Endothelial cell (in vitro differentiated cells): Measurements from ENCODE around the gene OR5K1. TPM values are rescaled to one million over a fixed set of nuclear protein-coding genes. Genes with fewer than 3 reads are reported as not detected.
A peak's percentile ranks its signal among the peaks of the same experiment; 100 is the strongest.

Experiments
- DNase-seq: peaks from one replicate; pipeline ENCODE4 v3.0.0; 2021; ENCODE audit warnings: low spot score
- H3K27ac Mint-ChIP-seq: one replicate; pipeline ENCODE4 v1.8.0; 2021; ENCODE audit warnings: mixed read lengths, inconsistent platforms; ENCODE audit not compliant: unreplicated experiment
- H3K27me3 Mint-ChIP-seq: one replicate; pipeline ENCODE4 v1.8.0; 2021; ENCODE audit warnings: mild to moderate bottlenecking, moderate library complexity, mixed read lengths, inconsistent platforms; ENCODE audit not compliant: unreplicated experiment
- H3K36me3 Mint-ChIP-seq: one replicate; pipeline ENCODE4 v1.8.0; 2021; ENCODE audit warnings: mild to moderate bottlenecking, low read depth, mixed read lengths, inconsistent platforms; ENCODE audit not compliant: unreplicated experiment
- H3K4me1 Mint-ChIP-seq: one replicate; pipeline ENCODE4 v1.8.0; 2021; ENCODE audit warnings: mild to moderate bottlenecking, mixed read lengths, inconsistent platforms; ENCODE audit not compliant: unreplicated experiment
- H3K4me3 Mint-ChIP-seq: one replicate; pipeline ENCODE4 v1.8.0; 2021; ENCODE audit warnings: mild to moderate bottlenecking, mixed read lengths, inconsistent platforms; ENCODE audit not compliant: unreplicated experiment
- H3K9me3 Mint-ChIP-seq: one replicate; pipeline ENCODE4 v1.8.0; 2021; ENCODE audit warnings: mixed read lengths, inconsistent platforms; ENCODE audit not compliant: unreplicated experiment
- CTCF ChIP-seq: fragments of 200-600 bp; sonication (generic); IDR thresholded peaks from one replicate; pipeline ENCODE4 v1.5.0; 2021; ENCODE audit warnings: antibody characterized with exemption; ENCODE audit not compliant: unreplicated experiment
- total RNA-seq: library from RNA; stranded (reverse); fragmentation: NEBNext Ultra II Directional; extraction: Animal tissue kit (Norgen Biotek cat#: 25700); gene quantifications from one replicate; pipeline ENCODE4 v1.2.1, GENCODE V29; 2021; ENCODE audit not compliant: unreplicated experiment

OR5K1 gene
- total RNA-seq, 1 donor from 2014 or later: not detected

- Mint-ChIP-seq H3K36me3 (peaks cover 25% of the 10 kb centered on the region), H3K4me3 (peak overlapping the region; percentile 32), H3K9me3 (no peaks in the 10 kb centered on the region), H3K4me1 (peaks cover 10% of the 10 kb centered on the region), H3K27ac (no peak overlapping the region), H3K27me3 (peaks cover 4% of the 10 kb centered on the region)
- no peak for TF ChIP-seq CTCF
- no peak for DNase-seq
These were observed 56.4 kb downstream of the OR5K1 start for GRCh38 chr3:98519351-98519750.

GRCh38 chr3:98521897-98522543, 59.0 kb downstream of the OR5K1 start:
- Mint-ChIP-seq H3K27ac (peak overlapping the region; percentile 92), H3K9me3 (no peaks in the 10 kb centered on the region), H3K36me3 (peaks cover 17% of the 10 kb centered on the region), H3K27me3 (peaks cover 4% of the 10 kb centered on the region), H3K4me3 (peak overlapping the region; percentile 99), H3K4me1 (peaks cover 10% of the 10 kb centered on the region)
- peak; percentile 25 for DNase-seq
- no peak for TF ChIP-seq CTCF

Other genes with a start within 250 kb of the OR5K1 start
- not detected for gene OR5H6, start 199.0 kb upstream of the OR5K1 start, total RNA-seq
- gene OR5H2, start 180.7 kb upstream of the OR5K1 start, total RNA-seq: not detected
- gene OR5K4, start 109.3 kb upstream of the OR5K1 start, total RNA-seq: not detected
- gene OR5K3, start 72.5 kb upstream of the OR5K1 start, total RNA-seq: not detected
- not detected for gene OR5K2, start 34.5 kb downstream of the OR5K1 start, total RNA-seq
- 118 TPM for gene CLDND1, start 59.7 kb downstream of the OR5K1 start, total RNA-seq
- gene GPR15, start 68.8 kb downstream of the OR5K1 start, total RNA-seq: not detected
- gene CPOX, start 130.4 kb downstream of the OR5K1 start, total RNA-seq: 21.5 TPM